Stimulated activated CD4-positive, alpha-beta T cell treated with anti-CD3 and anti-CD28 coated beads, Interleukin-2, amount 100 ng/mL, for 48 hours (primary cell): Measurements from ENCODE around the gene KCNG2.
"Not testable (repeated sequence)": the region's sequence is repeated elsewhere in the genome, so short reads cannot be mapped to it uniquely, and the experiment has no call there.

Experiments
- DNase-seq, 2 donors: peaks; one replicate each; pipeline ENCODE4 v3.0.0-alpha.2; 2020

Gene KCNG2

DNA sequence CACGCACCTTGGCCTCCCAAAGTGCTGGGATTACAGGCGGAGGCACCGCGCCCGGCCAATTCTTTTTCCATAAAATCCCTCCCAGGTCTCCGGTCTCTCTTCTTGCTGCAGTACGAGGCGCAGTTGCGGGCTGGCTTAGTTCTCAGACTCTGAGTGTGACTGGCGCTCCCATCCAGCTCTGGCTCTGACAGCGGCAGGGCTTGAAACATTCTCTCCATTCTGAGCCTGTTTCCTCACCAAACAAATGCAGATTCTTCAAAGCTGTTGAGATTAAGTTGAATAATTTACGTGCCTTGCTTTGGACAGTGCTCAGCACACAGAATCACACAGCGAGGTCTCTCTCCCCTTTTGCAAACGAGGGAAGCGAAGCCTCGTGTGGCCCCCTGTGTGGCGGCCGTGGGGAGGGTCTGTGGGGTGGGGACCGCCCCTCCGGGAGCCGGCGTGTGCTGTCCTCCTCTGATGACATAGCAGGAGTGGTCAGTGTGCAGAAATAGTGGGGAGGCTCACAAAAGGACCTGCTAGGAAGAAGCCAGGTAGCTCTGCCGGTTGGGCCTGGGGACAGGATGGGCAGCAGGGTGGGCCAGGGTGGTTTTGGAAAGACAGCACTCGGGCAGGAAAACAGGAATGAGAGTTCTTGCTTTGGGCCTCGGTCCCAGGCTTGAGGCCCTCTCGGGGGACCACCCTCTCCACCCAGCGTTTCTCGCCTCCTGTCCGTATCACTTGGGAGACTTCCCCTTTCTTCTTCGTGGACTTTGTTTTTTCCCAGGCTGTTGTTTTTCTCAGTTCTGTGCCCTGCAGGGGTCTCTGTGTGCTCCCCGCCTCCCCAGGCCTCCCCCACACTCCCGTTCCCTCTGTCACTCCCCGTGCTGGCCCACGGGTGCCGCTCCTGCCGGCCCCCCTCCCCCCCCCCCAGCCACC, 75.0 kb downstream of the KCNG2 start:
- no peak for DNase-seq

DNA sequence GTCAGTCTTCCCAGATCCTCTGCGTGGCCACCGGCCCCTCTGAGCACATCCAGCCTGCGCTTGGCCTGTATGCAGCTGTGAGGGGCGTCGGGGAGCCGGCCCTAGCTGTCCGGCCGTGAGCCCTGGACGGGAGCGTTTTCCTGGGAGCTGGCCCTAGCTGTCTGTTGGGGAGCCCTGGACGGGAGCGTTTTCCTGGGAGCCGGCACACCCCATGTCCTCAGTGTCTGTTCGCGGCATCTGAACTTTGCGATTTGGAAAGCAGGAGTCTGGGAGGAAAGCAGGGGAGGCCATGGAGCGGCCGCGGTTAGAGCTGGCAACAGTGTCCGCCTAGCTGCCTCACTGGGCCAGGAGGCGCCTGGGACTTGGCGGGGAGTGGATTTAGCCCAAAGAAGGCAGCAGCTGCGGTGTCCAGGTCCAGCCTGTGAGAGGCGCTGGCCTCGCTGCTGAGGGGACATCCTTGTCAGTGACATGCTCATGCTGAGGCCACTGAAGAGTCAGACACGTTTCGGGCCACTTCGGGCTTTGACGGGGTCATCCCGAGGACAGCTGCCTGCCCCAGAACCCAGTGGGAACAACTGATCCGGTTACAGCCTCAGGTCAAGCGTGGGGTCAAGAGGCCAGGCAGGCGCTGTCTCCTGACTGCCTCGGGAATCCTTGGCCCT, 75.8 kb downstream of the KCNG2 start:
- no peak for DNase-seq

DNA sequence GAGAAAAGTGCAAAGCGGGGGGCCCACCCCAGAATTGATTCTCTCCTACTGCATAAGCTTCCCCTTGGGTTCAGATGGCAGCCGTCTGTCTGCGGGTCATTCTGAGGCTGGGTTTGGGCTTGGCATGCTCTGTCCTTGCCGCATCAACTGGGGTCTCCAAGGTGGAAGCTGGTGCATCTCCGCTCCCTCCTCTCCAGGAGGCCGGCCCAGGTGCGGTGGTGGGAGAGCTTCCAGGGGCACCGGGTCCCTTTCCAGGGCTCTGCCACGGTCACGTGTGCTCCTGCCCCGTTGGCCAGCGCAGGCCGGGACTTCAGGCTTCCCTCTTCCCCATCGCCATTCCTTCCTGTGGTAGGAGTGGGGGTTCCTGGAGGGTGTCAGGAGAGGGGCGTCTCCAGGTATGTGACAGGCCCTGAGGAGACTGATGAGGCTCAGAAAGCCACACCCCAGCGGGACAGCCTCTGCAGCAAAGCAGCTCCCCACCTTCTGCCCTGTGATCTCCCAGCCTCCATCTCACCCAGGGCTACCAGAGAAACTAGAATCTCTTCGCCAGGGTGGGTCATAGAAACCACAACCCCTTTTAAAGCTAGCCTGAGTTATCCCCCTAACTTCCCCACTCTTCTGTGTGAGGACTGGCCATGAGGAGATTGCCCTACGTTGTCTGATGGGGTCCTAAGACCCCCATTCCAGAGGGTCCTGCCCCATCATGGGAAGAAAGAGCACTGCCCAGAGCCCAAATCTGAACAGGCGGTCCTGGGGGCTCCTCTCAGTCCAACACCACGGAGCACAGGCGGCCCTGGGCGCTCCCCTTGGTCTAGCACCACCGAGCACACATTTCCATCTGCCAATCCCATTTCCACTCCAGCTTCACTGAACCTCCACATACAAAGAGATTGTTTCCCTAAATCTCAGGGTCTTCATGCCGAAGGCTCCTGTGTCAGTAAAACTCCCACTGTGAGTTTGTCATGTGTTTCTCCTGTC, 77.1 kb downstream of the KCNG2 start:
- DNase-seq = no peak

DNA sequence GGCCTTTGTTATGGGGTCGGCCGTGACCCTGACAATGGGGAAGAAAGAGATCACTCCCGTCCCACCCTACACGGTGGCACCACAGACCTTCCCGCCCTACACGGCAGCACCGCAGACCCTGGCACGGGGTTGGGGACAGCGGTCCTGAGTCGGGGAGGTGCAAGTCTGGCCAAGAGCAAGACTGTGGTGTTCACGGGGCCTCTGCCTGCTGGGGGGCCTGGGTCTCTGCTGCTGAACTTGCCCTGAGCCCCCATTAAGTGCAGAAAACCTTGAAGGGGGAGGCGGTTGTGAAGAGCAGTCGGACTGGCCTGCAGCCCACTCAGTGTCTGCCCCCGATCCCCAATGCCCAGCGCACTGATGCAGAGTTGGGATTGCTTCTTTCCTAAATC, 77.8 kb downstream of the KCNG2 start:
- DNase-seq = no peak

DNA sequence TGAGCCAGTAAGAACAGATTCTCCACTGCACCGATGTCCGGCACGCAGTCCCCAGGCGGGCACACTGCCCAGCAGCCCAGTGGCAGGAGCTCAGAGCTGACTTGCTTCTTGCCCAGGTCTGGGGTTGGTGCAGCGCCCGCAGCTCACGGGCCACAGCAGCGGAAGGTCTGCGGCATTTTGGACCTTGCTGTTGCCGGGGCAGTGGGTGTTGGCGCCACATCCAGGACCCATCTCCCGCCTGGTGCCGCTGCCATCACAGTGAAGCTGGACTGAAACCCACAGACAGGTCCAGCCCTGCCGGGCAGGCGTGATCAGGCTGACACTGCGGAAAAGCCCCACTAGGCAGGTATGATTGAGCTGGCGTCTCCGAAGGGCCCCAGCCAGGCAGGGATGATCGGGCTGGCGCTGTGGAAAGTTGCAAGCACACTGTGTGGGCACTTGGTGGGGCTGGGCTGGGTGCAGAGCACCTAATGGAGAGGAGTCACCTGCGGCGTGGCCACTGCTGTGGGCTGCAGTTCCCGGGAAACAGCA, 78.3 kb downstream of the KCNG2 start:
- DNase-seq = no peak

DNA sequence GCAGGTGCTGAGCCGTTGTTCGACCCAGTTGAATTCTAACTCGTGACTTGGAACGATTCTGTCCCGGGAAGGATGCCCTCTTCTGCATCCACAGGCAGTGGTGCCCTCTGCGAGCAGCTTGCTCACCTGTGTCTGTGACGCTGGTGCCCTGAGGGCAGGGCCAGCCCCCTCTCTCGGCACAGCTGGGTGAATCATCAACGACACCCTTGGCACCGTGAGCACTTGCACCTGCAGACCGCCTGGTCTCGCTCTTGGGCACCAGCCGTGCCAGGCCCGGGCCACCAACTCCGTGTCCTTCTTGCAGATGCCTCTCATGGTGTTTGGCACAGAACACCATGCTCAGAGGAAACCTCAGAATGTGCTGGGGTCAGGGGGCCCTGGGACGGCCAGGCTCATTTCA, 78.8 kb downstream of the KCNG2 start:
- no peak for DNase-seq

DNA sequence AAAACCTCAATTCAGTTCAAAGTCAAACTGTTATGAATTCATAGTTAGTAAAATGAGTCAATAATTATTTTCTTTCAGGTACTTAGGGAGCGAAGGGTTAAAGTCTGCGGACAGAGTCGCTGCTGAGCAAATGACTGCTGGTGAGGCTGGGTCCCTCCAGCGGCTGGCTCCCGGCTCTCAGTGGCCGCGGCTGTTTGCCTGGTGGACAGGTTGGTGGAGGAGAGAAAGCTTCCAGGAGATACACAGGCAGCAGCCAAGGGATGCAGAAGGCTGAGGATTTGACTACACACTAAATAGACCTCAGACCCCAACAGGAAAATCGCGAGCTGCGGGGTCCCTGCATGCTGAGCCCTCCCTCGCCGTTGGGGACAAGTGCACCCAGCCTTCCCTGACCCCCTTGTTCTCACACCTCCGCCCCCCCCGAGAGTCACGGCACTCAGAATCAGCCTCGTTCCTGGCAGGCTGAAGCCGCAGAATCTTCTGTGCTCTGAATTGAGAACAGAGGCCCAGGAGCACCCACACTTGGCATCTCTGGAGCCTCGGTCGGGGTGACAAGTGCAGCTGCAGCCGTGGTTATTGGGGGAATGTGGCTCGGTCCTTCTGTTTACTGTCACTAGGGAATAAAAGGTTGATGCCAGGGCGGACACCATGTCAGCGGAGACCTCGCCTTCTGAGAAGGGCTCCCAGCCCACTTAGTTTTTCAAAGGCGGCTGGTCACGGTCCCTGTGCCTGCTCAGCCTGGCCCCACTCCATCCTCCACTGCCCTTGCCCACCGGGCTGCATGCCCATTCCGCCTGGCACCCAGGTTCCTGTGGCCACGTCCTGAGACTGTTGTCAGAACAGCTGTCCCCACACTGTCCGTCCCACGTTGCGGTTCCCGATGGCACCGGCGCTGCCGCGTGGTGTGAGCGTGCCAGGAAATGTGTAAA, 79.7 kb downstream of the KCNG2 start:
- no peak for DNase-seq

DNA sequence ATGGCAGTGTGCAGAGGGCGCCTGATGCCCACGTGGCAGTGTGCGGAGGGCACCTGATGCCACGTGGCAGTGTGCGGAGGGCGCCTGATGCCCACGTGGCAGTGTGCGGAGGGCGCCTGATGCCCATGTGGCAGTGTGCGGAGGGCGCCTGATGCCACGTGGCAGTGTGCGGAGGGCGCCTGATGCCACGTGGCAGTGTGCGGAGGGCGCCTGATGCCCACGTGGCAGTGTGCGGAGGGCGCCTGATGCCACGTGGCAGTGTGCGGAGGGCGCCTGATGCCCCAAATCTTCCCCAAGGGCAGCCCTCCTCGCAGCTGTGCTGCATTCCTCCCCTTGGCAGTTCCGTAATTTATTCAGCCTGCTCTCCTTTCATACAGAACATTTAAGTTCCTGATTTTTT, 80.5 kb downstream of the KCNG2 start:
- not testable (repeated sequence) for DNase-seq

DNA sequence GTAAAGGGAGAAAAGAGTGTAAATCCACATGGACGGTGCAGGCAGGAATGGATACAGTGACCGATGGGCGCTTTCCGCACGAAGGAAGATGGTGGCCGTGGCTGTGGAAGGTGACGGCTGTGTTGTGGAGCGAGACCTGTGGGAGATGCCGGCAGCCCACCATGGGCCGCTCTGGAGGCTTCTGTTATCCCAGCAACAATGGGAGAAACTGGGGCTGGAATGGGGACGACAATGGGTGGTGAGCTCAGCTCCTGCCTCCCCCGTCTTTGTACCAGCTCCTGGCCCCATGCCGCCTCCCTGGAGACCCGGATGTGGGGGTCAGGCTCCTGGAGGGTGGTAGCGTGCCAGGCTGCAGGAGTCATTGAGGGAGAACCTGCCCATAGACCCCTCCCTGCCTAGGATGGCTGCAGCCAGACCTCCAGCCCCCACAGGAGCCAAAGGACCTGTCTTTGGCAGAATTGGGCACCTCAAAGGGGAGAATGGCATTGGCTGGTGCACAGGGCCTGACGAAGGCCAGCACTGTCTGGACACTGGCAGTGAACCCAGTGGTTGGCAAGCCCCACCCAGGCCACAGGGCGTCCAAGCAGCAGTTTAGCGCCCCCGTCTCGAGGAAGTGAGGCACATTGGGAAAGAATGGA, 81.1 kb downstream of the KCNG2 start:
- no peak for DNase-seq

DNA sequence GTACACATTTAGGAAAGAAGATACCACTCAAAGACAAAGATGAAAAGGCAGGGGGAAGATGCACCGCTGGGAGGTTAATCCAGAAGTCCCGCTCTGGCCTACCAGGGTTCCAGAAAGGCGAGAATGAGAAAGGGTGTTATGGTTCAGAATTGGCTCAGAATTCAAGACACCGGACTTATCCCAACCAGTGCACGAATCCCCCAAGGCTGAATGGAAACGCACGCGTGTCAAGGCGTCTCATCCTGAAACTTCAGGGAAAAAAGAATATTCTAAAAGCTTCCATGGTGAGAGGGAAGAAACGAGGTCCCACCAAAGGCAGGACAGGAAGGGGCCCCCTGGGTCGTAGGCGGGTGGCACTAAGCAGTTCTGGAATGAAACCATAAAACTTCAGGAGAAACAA, 81.8 kb downstream of the KCNG2 start:
- DNase-seq = no peak

DNA sequence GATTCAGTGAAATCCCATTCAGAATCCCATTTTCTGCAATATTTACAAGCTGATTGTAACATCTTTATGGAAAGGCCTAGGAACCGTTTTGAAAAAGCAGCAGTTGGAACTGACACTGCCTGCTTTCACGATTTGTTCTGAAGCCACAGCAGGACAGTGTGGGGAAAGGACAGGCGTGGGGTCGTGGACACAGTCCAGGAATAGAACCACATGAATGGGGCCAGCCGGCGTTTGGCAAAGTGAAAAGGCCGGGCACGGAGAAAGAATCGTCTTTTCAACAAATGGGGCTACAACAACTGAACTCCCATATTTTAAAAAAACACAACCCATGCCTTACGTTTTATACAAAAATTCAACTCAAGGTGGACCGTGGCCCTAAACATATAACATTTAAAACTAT, 84.0 kb downstream of the KCNG2 start:
- no peak for DNase-seq

DNA sequence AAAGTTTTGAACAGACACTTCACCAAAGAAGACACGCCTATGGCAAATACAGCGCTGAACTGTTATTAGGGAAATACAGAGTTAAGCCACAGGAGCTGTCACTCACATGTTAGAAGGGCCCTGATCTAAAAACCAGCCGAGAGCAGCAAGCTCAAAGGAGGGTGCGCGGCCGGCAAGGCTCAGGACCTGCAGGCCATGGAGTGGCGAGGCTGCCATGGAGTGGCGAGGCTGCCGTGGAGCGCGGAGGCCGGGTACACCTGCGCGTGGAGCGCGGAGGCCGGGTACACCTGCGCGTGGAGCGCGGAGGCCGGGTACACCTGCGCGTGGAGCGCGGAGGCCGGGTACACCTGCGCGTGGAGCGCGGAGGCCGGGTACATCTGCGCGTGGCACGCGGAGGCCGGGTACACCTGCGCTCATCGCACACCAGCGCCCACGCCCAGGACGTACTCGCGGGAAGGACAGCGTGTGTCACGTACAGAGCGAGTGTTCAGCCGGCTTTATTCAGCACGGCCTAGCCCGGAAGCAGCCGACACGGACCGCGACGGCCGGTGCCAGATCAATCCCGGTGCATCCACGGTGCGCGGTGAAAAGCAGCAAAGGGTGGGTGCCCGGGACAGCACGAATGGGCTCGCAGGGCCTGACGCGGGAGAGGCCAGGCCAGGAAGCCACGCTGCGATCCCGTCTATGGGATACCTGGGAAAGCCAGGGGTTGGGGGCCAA, 84.9 kb downstream of the KCNG2 start:
- DNase-seq = no peak

DNA sequence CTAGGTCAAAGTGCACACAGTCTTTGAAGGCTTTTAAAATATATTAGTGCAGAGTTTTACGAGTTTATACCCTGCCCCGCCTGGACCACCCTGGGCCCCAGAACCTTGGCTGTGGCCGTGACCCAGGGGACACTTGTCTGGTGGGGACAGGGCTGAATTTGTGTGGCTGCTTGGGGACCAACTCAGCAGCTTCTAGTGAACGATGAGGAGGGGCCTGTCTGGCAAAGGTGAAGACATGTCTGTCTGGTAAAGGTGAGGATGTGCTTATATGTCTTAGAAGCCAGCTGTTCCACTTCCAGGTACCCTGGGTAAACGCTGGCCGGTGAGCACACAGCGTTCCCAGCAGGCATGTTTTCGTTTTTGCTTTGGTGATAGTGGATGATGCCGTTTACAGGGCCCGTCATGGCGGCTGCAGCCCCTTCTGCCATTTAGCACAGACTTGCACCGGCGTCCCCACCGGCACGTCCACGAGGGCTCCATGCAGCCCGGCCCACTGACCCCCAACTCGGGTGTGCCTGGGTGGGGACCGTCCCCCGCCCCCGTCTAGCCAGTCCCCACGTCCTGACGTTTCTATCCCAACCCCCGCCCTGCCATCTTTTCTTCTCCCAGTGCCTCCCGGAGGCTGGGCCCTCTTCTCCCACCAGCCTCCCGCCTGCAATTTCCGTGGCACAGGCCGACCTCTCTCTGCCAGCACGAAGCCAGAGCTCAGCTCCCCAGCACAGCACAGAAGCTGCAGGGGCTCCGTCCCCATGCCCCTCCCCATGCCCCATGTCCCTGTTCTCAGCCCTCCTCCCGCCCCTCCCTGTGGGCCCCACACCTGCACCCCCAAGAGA, 85.9 kb downstream of the KCNG2 start:
- DNase-seq = no peak

DNA sequence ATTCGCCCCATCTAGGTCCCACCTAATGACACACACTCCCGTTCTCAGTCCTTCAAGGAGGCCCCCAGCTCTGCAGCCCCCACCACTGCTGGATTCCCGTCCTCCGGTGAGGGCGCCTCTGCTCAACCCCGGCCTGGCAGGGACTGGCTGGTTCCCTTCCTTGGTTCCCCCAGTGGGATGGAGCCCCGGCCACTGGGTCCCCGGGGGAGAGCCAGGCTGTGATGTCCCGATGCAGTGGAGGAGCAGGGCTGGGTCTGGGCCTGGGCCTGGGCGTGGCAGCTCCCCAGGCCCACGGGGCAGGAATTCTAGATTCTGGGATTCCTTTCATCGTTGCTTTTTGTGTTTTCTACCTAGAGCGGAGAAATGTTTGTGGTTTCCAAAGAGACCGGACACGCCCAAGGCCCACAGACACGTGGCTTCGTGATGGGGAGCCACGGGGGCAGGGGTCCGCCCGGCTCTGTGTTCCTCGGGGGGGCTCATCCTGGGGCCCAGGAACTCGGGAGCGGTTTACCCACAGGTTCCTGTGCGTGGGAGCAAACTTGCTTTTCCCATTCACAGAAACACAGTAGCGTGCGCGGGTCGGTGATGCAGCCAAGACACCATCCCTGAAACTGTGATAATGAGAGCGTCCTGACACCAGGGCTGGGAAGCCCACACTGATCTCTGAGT, 86.7 kb downstream of the KCNG2 start:
- DNase-seq = no peak

DNA sequence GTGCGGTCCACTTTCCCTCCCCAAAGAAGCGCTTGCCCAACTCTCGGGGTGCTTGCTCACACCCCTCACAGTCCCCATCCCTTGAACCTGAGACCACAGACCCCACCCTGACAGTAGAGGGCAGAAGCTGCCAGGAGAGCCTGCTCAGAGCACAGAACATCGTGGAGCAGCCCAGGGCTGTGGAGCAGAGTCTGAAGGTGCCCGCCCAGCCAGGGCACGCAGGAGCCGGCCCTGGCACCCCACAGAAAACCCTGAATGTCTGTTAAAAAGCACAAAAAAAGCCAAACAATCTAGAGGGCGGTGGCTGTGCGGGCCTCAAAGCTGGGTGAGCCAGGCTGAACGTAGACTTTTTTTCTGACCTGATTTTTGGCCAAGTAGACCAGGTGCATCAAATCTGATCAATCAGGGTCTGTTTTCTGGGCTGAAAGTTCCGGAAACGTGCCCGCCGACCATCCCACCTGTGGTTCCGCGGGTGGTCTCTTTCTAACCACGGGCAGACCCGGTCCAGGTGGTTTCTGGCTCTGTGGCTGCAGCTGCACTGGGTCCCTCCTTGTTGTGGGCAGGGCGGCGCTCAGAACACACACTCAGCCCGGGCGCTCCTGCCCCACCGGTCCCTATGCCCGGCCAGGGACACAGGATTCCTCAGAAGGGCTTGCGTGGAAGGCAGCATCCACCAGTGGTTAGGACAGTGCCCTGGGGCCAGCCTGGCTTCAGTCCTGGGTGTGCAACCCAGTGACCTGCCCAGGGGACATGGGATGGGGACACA, 87.4 kb downstream of the KCNG2 start:
- DNase-seq = no peak

DNA sequence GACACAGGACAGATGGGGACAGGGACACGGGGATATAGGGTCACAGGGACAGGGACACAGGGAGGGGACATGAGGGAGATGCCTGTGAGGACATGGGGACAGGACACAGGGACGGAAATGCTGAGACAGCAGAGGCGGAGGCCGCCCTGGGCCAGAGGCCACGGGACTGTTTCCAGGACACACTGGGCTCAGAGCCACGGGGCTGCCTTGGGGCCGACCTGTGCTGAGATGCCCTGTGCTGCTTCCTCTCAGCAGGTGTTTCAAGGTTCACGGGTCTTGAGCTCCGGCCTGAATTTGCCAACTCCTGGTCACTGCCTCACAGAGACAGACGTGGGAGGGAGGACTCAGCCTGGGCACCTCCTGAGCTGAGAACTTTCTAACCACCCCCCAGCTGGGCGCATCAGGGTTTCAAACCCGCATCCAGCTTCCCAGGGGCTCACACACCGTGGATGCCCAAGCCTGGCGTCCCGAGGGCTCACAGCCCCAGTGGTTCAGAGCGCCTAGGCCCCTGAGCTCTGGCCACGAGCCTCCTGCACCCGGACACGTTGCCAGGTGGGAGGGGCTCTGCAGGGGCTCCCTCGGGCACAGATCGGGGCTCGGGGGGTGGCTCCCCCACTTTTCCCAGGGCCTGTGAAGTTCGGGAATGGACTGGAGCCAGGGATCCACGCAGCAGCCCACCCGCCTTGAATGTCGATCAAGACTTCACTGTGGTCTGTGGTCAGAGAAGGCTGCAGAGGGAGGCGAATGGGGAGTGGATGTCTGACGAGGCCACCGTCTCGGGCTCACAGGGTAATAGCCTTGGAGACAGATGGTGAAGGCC, 89.7 kb downstream of the KCNG2 start:
- DNase-seq = no peak

DNA sequence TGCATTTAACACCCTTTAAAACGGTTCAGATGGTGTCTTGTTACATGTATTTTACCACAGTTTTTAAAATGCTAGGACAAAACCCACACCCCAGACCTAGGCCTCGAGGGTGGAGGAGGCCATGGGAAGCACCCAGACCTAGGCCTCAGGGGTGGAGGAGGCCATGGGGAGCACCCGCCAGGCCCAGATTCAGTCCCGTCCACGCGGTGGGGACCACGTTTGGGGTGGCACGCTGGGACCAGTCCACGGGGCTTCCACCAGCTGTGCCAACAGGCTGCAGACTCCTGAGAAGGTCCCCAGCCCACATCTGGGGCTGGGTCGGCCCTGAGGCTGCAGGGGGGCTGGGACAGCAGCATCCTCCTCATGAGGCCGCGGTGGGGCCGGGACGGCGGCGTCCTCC, 90.3 kb downstream of the KCNG2 start:
- DNase-seq = no peak
